GM12875 (cell line): ENCODE measurements around the gene NTN4.

ENCODE experiments used
- H3K4me3 ChIP-seq: one replicate; pipeline ENCODE4 v1.5.1; 2011; ENCODE audit warnings: low read depth, low read length, control low read depth
- CTCF ChIP-seq: IDR thresholded peaks from 2 replicates; pipeline ENCODE4 v1.5.1; 2011; ENCODE audit warnings: low read depth, mild to moderate bottlenecking, control low read depth, inconsistent platforms, low read length, moderate library complexity, borderline replicate concordance; ENCODE audit not compliant: insufficient read depth

The NTN4 gene

GRCh38 chr12:95642583-95642982, 148.0 kb downstream of the NTN4 start:
- H3K4me3 ChIP-seq = no peak overlapping the region
- no peak for TF ChIP-seq CTCF

- no peak overlapping the region for H3K4me3 ChIP-seq
- no peak for TF ChIP-seq CTCF
These were observed 149.1 kb downstream of the NTN4 start for GRCh38 chr12:95641299-95641952.

DNA sequence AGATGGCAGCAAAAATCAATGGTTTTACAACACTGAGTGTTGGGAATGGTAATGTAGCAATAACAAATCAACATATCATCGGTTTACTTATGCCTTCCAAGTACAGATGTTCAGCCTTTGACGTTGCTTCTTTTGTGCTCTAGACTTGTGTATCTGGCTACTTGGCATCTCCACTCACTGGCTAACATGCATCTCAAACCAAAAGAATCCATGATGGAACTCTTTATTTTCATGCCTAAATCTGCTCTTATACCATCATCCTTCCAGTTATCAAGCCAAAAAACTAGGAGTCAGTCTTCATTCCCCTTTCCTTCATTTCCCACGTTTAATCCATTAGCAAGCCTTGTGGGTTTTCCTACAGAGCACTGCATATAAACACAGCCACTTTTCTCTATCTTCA, 150.0 kb downstream of the NTN4 start:
- no peak for TF ChIP-seq CTCF

DNA sequence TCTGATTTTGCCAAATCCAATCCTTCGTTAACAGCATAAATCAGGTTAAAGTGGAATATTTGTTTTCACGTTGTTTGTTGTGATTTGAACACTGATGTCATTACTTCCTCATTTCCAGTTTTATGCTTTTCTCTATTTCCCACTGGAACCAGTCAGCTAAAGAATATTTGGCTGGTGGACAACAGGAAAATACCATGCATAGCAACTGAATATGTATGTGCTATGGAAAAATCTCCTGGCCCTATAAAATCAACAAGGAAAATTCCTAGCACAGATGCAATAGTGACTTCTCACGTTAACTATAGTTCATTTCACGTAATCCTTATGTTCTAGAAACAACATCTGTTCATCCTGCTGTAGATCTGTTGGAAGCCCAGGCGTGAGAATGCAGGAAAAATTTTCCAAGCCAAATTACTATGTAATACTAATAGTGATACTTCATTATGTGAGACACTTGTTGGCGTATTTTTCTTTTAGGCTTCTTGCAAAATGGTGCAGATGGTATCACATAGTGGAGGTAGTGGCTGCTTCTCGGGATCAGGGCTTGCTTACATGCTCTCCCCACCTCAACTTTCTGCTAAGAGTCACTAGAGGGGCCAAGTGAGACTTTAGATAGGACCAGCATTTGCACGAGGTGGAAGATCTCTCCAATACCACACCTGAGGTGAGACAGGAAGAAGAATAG, 153.0 kb downstream of the NTN4 start:
- H3K4me3 ChIP-seq = no peak overlapping the region
- no peak for TF ChIP-seq CTCF

More for the DNA sequence above, 150.0 kb downstream of the NTN4 start:
- no peak overlapping the region for H3K4me3 ChIP-seq

DNA sequence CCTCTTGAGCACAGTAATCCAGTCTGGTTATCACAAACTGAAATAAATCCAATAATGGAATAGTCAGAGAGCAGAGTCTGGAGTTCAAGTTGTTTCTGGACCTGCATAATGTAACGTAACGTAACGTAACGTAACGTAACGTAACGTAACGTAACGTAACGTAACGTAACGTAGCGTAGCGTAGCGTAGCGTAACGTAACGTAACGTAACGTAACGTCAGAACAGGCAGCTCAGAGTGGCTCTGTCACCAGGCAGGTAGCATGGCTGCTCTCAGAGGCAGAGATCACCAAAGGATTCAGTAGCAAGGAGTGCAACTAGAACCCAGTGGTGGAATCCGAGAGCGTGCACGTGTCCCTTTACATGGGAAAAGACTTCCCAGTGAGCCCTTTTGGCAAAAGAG, 153.6 kb downstream of the NTN4 start:
- no peak for TF ChIP-seq CTCF
- no peak overlapping the region for H3K4me3 ChIP-seq

GRCh38 chr12:95634622-95635621, 155.6 kb downstream of the NTN4 start:
- no peak overlapping the region for H3K4me3 ChIP-seq
- TF ChIP-seq CTCF = no peak
